Smooth muscle cell (in vitro differentiated cells): ENCODE data around the gene NFKBIA. TPM values are rescaled to one million over a fixed set of nuclear protein-coding genes. Genes with fewer than 3 reads are reported as not detected.
"Not testable (repeated sequence)": the region's sequence is repeated elsewhere in the genome, so short reads cannot be mapped to it uniquely, and the experiment has no call there.

Experiments used
- DNase-seq: peaks from one replicate; lab custom pipeline; 2025; ENCODE audit not compliant: unreplicated experiment; lab: John Stamatoyannopoulos, UW
- H2AFZ ChIP-seq: fragments of 200-600 bp; sonication (generic); 2 replicates; pipeline ENCODE4 v1.6.0; 2016; ENCODE audit warnings: antibody characterized with exemption, low read depth, mild to moderate bottlenecking
- H3F3A ChIP-seq: fragments of 200-600 bp; sonication (generic); 2 replicates; pipeline ENCODE4 v1.6.0; 2017; ENCODE audit warnings: antibody characterized with exemption, low read depth
- H3K27ac ChIP-seq: fragments of 200-600 bp; sonication (generic); 2 replicates; pipeline ENCODE4 v1.5.1; 2016; ENCODE audit warnings: low read depth, mild to moderate bottlenecking
- H3K27me3 ChIP-seq: fragments of 200-600 bp; sonication (generic); 2 replicates; pipeline ENCODE4 v1.6.1; 2016; ENCODE audit warnings: low read depth, mild to moderate bottlenecking
- H3K36me3 ChIP-seq: fragments of 200-600 bp; sonication (generic); 2 replicates; pipeline ENCODE4 v1.5.1; 2016; ENCODE audit warnings: low read depth
- H3K4me1 ChIP-seq: fragments of 200-600 bp; sonication (generic); 2 replicates; pipeline ENCODE4 v1.5.1; 2016; ENCODE audit warnings: low read depth
- H3K4me2 ChIP-seq: fragments of 200-600 bp; sonication (generic); 2 replicates; pipeline ENCODE4 v1.6.0; 2016; ENCODE audit warnings: mild to moderate bottlenecking
- H3K4me3 ChIP-seq: fragments of 200-600 bp; sonication (generic); 2 replicates; pipeline ENCODE4 v1.5.1; 2016; ENCODE audit warnings: mild to moderate bottlenecking
- H3K79me2 ChIP-seq: fragments of 200-600 bp; sonication (generic); 2 replicates; pipeline ENCODE4 v1.6.0; 2016; ENCODE audit warnings: low read depth, mild to moderate bottlenecking
- H3K9ac ChIP-seq: fragments of 200-600 bp; sonication (generic); 2 replicates; pipeline ENCODE4 v1.6.0; 2016; ENCODE audit warnings: low read depth
- H3K9me3 ChIP-seq: fragments of 200-600 bp; sonication (generic); replicated peaks from 2 replicates; pipeline ENCODE4 v1.5.1; 2016; ENCODE audit warnings: low read depth
- H4K20me1 ChIP-seq: fragments of 200-600 bp; sonication (generic); 2 replicates; pipeline ENCODE4 v1.6.0; 2016; ENCODE audit warnings: low read depth
- WGBS: methylation state at CpG from one replicate; pipeline ENCODE4 v1.1.7; 2016; ENCODE audit warnings: low lambda C conversion rate; 5-methylcytosine and 5-hydroxymethylcytosine counted together
- polyA plus RNA-seq: library from polyadenylated mRNA; unstranded; fragments of >200 nt; fragmentation: Nextera tagmentation; extraction: Ambion mirVana; gene quantifications from 2 replicates; pipeline ENCODE4 v1.2.1, GENCODE V29; 2016
- total RNA-seq: library from RNA; depleted of rRNA; stranded (reverse); fragments of >200 nt; gene quantifications from 2 replicates; pipeline ENCODE4 v1.2.3, GENCODE V29; 2014
- TF ChIP-seq, protein P1 (sequence below): fragments of 200-600 bp; sonication (generic); IDR thresholded peaks from 2 replicates; pipeline ENCODE4 v1.5.1; 2017; ENCODE audit warnings: borderline replicate concordance, mild to moderate bottlenecking, antibody characterized with exemption; ENCODE audit not compliant: insufficient read depth, poor library complexity, severe bottlenecking

Gene NFKBIA
- total and polyA plus RNA-seq, 2 experiments from 2014 or later: 215 to 223 TPM

DNA sequence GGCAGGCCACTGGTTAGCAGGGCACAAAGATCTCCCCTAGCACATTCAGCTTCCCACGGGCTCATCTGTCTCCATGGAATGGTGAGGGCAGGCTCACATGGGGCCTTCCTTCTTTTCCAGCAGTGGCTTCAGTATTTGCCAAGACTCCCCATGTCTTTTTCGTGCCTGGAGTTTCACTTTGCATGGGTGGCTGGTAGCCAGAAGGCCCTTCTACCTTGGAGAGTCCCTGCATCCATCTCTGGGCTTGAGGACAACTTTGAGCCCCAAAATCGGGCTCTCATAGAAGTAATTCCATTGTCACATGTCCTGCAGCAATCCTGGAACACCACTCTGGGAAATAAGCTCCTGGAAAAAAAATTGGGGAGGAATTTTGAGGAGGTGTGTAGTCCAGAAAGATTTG lies 42.1 kb downstream of the NFKBIA start:
- DNase-seq: no peak
- H2AFZ ChIP-seq: no peak overlapping the region
- H3K36me3 ChIP-seq: no peaks in the 10 kb centered on the region
- WGBS: 87% methylated on average over 3 of the region's 3 CpGs
- no peaks in the 10 kb centered on the region for H3K27me3 ChIP-seq
- H3K79me2 ChIP-seq: no peaks in the 10 kb centered on the region
- TF ChIP-seq, protein P1, sequence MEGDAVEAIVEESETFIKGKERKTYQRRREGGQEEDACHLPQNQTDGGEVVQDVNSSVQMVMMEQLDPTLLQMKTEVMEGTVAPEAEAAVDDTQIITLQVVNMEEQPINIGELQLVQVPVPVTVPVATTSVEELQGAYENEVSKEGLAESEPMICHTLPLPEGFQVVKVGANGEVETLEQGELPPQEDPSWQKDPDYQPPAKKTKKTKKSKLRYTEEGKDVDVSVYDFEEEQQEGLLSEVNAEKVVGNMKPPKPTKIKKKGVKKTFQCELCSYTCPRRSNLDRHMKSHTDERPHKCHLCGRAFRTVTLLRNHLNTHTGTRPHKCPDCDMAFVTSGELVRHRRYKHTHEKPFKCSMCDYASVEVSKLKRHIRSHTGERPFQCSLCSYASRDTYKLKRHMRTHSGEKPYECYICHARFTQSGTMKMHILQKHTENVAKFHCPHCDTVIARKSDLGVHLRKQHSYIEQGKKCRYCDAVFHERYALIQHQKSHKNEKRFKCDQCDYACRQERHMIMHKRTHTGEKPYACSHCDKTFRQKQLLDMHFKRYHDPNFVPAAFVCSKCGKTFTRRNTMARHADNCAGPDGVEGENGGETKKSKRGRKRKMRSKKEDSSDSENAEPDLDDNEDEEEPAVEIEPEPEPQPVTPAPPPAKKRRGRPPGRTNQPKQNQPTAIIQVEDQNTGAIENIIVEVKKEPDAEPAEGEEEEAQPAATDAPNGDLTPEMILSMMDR: no peak
- peaks cover 8% of the 10 kb centered on the region for H3F3A ChIP-seq
- H3K4me1 ChIP-seq: peaks cover 23% of the 10 kb centered on the region
- H3K4me3 ChIP-seq: no peak overlapping the region
- H3K9ac ChIP-seq: no peak overlapping the region
- no peaks in the 10 kb centered on the region for H3K9me3 ChIP-seq
- H3K4me2 ChIP-seq: no peak overlapping the region
- no peaks in the 10 kb centered on the region for H4K20me1 ChIP-seq
- H3K27ac ChIP-seq: no peak overlapping the region

DNA sequence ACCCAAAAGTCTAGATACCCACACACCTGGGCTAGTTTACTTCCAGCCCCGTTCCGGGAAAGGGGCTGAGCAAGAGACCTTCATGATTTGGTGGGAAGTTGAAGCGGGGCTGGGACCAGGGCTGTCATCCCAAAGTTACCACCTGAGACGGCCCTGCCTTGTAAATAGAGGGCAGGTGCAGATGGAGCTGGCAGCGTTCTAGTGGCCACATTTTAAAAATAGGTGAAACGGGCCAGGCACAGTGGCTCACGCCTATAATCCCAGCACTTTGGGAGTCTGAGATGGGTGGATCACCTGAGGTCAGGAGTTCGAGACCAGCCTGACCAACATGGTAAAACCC lies 43.4 kb downstream of the NFKBIA start:
- H3K27ac ChIP-seq: peak overlapping the region; percentile 33
- WGBS: 84% methylated on average over 8 of the region's 8 CpGs
- TF ChIP-seq, protein P1: no peak
- H2AFZ ChIP-seq: no peak overlapping the region
- no peak overlapping the region for H3K4me2 ChIP-seq
- H4K20me1 ChIP-seq: no peaks in the 10 kb centered on the region
- no peak overlapping the region for H3K9ac ChIP-seq
- no peaks in the 10 kb centered on the region for H3K9me3 ChIP-seq
- DNase-seq: no peak
- H3K4me3 ChIP-seq: no peak overlapping the region
- H3K79me2 ChIP-seq: no peaks in the 10 kb centered on the region
- peaks cover 4% of the 10 kb centered on the region for H3F3A ChIP-seq
- no peaks in the 10 kb centered on the region for H3K27me3 ChIP-seq
- H3K4me1 ChIP-seq: peaks cover 13% of the 10 kb centered on the region
- no peaks in the 10 kb centered on the region for H3K36me3 ChIP-seq

DNA sequence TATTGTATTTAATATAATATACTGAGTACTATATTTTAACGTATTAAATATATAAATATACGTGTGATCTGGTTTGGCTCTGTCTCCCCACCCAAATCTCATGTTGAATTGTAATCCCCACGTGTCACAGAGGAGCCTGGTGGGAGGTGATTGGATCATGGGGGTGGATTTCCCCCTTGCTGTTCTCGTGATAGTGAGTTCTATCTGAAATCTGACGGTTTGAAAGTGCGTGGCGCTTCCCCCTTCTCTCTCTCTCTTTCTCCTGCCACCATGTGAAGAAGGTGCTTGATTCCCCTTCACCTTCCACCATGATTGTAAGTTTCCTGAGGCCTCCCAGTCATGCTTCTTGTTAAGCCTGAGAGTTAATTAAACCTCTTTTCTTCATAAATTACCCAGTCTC lies 44.9 kb downstream of the NFKBIA start:
- not testable (repeated sequence) for DNase-seq, H3K4me3 ChIP-seq, H3K9ac ChIP-seq, H3K4me2 ChIP-seq, H2AFZ ChIP-seq, H3K27ac ChIP-seq, H3K27me3 ChIP-seq, H3K4me1 ChIP-seq, H4K20me1 ChIP-seq, H3K36me3 ChIP-seq, H3F3A ChIP-seq, H3K9me3 ChIP-seq, H3K79me2 ChIP-seq
- WGBS: 85% methylated on average over 7 of the region's 7 CpGs

DNA sequence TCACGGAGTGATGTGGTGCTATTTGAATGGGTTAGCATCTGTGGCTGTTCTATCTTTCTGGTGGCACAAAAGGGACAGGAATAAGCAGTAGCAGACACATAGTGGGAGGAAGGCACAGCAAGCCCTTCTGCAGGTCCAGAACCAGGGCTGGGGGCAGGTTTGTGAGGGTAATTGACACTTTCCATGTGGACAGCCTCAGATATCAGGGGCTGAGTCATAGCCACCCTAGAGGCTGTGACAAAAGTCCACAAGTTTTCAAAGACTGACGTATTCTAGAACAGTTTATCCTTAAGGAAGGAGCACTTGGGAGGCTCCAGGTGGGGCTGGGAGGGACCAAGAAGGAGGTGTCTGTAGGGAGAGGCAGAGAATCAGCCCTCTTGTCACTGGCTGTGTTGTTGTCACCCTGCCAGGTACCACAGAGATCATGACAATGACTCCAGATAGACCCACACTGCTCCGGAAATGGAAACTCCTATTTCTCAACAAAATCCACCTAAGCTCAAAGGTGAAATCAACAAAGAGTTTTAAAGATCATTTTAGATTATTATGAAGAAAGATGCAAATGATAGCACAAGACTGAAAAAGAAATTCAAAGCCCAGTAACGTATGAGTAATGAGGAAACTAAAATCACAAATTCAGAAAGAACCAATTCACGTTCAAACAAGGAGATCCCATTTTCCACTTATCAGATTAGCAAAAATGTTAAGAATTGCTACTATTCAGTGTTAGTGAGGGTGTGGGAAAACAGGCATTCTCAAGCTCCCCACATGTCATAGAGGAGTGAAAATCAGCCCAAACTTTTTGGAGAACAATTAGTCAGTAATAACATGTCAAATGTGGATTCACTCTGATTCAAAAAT lies 48.3 kb downstream of the NFKBIA start:
- DNase-seq: no peak
- Histone ChIP-seq H3F3A (no peaks in the 10 kb centered on the region), H3K27ac (peak overlapping the region; percentile 22), H3K4me3 (no peak overlapping the region), H3K4me2 (peak overlapping the region; percentile 22), H3K4me1 (no peaks in the 10 kb centered on the region), H4K20me1 (no peaks in the 10 kb centered on the region), H3K36me3 (no peaks in the 10 kb centered on the region), H3K9me3 (no peaks in the 10 kb centered on the region), H3K9ac (no peak overlapping the region), H3K79me2 (no peaks in the 10 kb centered on the region), H2AFZ (no peak overlapping the region), H3K27me3 (no peaks in the 10 kb centered on the region)
- 31% methylated on average over 5 of the region's 5 CpGs for WGBS
- TF ChIP-seq, protein P1: no peak

DNA sequence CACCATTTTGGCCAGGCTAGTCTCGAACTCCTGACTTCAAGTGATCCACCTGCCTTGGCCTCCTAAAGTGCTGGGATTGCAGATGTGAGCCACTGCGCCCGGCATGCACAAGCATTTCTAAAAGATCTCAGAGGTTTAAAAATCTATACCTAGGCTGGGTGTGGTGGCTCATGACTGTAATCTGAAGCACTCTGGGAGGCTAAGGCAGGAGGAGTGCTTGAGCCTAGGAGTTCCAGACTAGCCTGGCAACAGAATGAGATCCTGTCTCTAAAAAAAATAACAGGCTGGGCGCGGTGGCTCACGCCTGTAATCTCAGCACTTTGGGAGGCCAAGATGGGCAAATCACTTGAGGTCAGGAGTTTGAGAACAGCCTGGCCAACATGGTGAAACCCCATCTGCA lies 49.3 kb downstream of the NFKBIA start:
- DNase-seq, H3K9ac ChIP-seq, H3F3A ChIP-seq, H3K9me3 ChIP-seq, H3K4me1 ChIP-seq, H3K4me2 ChIP-seq, H4K20me1 ChIP-seq, H3K27me3 ChIP-seq, H3K79me2 ChIP-seq, H3K27ac ChIP-seq, H3K36me3 ChIP-seq, H3K4me3 ChIP-seq, H2AFZ ChIP-seq: not testable (repeated sequence)
- WGBS: 96% methylated on average over 6 of the region's 6 CpGs
